GM12892 (cell line): Measurements from ENCODE around the gene CCDC85A.

Experiments used
- POLR2A ChIP-seq: IDR thresholded peaks from 2 replicates; pipeline ENCODE4 v1.6.1; 2011; ENCODE audit warnings: low read depth, low read length, control low read depth
- POLR2AphosphoS5 ChIP-seq: IDR thresholded peaks from 2 replicates; pipeline ENCODE4 v1.6.1; 2011; ENCODE audit warnings: low read depth, low read length, control low read depth
- TAF1 ChIP-seq: IDR thresholded peaks from 2 replicates; pipeline ENCODE4 v1.6.1; 2011; ENCODE audit warnings: low read depth, mild to moderate bottlenecking, control low read depth, low read length, borderline replicate concordance

DNA sequence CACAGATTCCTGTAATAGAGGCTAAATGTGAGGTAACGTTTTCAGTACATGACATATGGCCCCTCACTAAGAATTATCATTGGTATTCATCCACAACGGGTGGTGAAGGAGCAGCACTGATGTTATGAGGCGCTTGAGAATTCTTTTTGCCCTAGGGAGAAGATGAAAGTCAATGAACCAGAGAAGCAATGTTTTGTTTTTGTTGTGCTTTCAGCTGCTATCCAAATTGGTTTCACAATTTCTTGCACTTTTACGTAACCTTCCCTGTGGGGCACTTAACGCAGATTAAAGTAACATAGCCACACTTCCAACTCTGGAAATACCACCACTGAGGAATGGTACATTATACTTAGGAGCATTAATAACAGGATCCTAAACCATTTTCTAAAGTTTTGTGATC is 13.3 kb upstream of the CCDC85A start:
- no peak for TF ChIP-seq POLR2AphosphoS5
- TF ChIP-seq TAF1: no peak
- TF ChIP-seq POLR2A: no peak
